Osteocyte (in vitro differentiated cells): ENCODE measurements around the gene TMEM35A. TPM values are rescaled to one million over a fixed set of nuclear protein-coding genes. Genes with fewer than 3 reads are reported as not detected.
A peak's percentile ranks its signal among the peaks of the same experiment; 100 is the strongest.

Experiments
- DNase-seq: peaks from one replicate; pipeline ENCODE4 v3.0.0; 2021; ENCODE audit warnings: mixed read lengths; ENCODE audit not compliant: unreplicated experiment; ENCODE audit errors: extremely low spot score
- H3K27ac Mint-ChIP-seq: one replicate; pipeline ENCODE4 v1.8.0; 2021; ENCODE audit warnings: mild to moderate bottlenecking, mixed read lengths; ENCODE audit not compliant: unreplicated experiment
- H3K27me3 Mint-ChIP-seq: one replicate; pipeline ENCODE4 v1.8.0; 2021; ENCODE audit warnings: mixed read lengths; ENCODE audit not compliant: unreplicated experiment
- H3K36me3 Mint-ChIP-seq: one replicate; pipeline ENCODE4 v1.8.0; 2021; ENCODE audit warnings: mixed read lengths; ENCODE audit not compliant: unreplicated experiment
- H3K4me1 Mint-ChIP-seq: one replicate; pipeline ENCODE4 v1.8.0; 2021; ENCODE audit warnings: mixed read lengths; ENCODE audit not compliant: unreplicated experiment
- H3K4me3 Mint-ChIP-seq: one replicate; pipeline ENCODE4 v1.8.0; 2021; ENCODE audit warnings: mild to moderate bottlenecking, moderate library complexity, mixed read lengths; ENCODE audit not compliant: unreplicated experiment
- H3K9me3 Mint-ChIP-seq: one replicate; pipeline ENCODE4 v1.8.0; 2021; ENCODE audit warnings: mixed read lengths; ENCODE audit not compliant: unreplicated experiment
- total RNA-seq: library from RNA; stranded (reverse); gene quantifications from 2 replicates; pipeline ENCODE4 v1.2.1, GENCODE V29; 2021
- TF ChIP-seq, protein P1 (sequence below): fragments of 200-600 bp; sonication (generic); IDR thresholded peaks from 2 replicates; pipeline ENCODE4 v1.5.0; 2021; ENCODE audit warnings: antibody characterized with exemption, mild to moderate bottlenecking, moderate library complexity

TMEM35A gene
- total RNA-seq, 1 donor from 2014 or later, result 1.8 TPM

DNA sequence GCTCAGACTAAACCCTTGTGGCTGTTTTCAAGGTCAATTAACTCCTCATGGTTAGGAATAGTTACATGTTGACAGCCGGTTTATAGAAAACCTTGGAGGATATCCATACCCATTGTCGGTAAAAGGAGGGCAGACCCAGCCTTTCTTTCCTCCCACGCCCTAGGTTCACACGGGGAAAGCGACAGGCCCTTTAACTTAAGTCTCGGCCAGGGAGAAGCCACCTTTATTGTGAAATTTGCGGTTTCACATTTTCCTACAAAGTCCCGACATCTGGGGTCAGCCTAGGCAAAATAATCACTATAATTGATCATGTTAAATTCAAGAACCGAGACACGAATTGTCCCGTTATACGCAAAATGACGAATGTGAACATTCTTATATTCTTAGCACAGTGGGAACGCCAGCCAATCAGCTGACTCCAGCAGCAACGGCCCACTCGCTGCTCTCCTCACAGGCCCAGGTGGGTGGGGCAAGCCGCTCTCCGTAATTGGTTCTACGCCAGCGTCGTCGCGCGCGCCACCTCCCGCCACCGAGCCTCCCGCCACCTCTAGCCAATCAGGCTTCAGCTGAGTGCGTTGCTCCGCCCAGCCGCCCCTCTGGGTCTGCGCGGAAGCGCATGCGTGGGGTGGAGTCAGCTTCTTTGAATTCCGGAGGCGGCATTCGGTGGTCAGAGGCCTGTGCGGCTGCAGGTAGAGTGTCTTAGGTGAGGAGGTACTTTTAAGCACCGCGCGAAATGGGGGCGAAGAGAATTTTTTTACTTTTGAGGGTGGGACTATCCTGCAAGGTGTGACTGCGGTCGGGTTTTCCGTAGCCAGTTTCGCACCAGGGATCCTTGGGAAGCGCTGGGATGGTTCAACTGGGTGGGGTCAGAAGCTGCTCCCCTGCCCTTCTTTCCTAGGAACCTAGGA lies 19.1 kb downstream of the TMEM35A start, which contains the start of gene CENPI:
Gene CENPI (plus strand): TSS at position 659 of the 908 bp plus-strand sequence. CDS start 2,867 bp downstream, outside the sequence.
- H3K4me3 Mint-ChIP-seq, result peak within 1 kb of the TSS; percentile 97
- H3K27ac Mint-ChIP-seq, result peak within 1 kb of the TSS; percentile 86
- TF ChIP-seq, protein P1, sequence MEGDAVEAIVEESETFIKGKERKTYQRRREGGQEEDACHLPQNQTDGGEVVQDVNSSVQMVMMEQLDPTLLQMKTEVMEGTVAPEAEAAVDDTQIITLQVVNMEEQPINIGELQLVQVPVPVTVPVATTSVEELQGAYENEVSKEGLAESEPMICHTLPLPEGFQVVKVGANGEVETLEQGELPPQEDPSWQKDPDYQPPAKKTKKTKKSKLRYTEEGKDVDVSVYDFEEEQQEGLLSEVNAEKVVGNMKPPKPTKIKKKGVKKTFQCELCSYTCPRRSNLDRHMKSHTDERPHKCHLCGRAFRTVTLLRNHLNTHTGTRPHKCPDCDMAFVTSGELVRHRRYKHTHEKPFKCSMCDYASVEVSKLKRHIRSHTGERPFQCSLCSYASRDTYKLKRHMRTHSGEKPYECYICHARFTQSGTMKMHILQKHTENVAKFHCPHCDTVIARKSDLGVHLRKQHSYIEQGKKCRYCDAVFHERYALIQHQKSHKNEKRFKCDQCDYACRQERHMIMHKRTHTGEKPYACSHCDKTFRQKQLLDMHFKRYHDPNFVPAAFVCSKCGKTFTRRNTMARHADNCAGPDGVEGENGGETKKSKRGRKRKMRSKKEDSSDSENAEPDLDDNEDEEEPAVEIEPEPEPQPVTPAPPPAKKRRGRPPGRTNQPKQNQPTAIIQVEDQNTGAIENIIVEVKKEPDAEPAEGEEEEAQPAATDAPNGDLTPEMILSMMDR, result no peak
- H3K27me3 Mint-ChIP-seq, result no peaks in the 10 kb centered on the region
- DNase-seq, result peak; percentile 97
- H3K4me1 Mint-ChIP-seq, result peaks cover 17% of the 10 kb centered on the region
- peaks cover 3% of the 10 kb centered on the region for H3K36me3 Mint-ChIP-seq
- H3K9me3 Mint-ChIP-seq, result no peaks in the 10 kb centered on the region

DNA sequence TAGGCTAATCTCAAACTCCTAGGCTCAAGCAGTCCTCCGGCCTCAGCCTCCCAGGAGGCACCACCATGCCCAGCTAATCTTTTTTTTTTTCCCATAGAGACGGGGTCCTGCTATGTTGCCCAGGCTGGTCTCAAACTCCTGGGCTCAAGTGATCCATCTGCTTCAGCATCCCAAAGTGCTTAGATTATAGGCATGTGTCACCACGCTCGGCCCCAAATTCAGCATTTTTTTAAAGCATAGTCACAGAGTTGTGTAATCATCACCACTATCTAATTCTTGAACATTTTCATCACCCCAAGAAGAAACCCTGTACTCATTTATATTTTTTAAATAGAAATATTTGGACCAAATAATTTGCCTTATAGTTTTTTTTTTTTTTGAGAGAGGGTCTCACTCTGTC lies 29.6 kb downstream of the TMEM35A start:
- Mint-ChIP-seq H3K4me1 (no peaks in the 10 kb centered on the region), H3K36me3 (peaks cover 3% of the 10 kb centered on the region), H3K9me3 (no peaks in the 10 kb centered on the region), H3K27me3 (no peaks in the 10 kb centered on the region), H3K27ac (no peak overlapping the region), H3K4me3 (no peak overlapping the region)
- no peak for DNase-seq
- TF ChIP-seq, protein P1, result no peak

DNA sequence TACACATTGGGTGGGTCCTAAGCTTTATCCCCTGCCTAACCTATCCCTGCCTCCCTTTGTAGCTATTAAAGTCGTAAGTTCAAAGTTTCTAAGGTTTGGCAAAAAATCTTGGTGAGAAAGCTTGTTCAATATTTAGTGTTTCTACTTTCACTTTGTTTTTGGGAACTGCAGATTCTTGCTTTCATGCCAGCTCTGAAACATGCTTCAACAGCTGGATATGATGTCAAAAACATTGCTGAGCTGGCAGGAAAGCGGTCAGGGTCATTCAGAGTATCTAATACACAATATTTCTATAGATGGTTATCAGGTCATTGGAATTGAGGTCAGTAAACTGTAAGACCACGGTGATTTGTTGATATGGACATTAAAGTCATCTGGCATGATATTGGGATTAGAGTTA lies 39.0 kb downstream of the TMEM35A start:
- Mint-ChIP-seq H3K4me1 (peaks cover 1% of the 10 kb centered on the region), H3K4me3 (no peak overlapping the region), H3K9me3 (no peaks in the 10 kb centered on the region), H3K27ac (peak overlapping the region; percentile 14), H3K27me3 (no peaks in the 10 kb centered on the region), H3K36me3 (no peaks in the 10 kb centered on the region)
- no peak for DNase-seq
- TF ChIP-seq, protein P1, result no peak

DNA sequence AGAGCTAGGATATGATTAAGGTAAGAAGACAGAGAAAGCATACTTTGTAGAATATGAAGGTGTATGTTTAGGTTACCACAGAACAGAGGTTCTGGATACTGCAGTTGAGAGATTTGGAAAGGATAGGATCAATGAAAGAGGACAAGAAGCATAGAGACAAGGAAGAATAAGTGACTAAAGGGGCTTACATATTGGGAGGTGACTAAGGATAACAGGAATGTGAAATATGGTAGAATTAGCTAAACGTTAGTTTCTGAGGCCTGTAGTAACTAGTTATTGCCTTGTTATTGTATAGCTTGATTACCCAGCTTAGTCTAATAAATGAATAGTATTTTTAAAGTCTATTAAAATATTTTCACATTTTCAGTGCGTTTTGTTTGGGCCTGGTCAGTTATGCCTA lies 57.6 kb downstream of the TMEM35A start:
- Mint-ChIP-seq H3K4me1 (no peaks in the 10 kb centered on the region), H3K36me3 (peaks cover 2% of the 10 kb centered on the region), H3K27me3 (no peaks in the 10 kb centered on the region), H3K4me3 (no peak overlapping the region), H3K27ac (no peak overlapping the region), H3K9me3 (peaks cover 9% of the 10 kb centered on the region)
- no peak for DNase-seq
- TF ChIP-seq, protein P1, result no peak

Other genes starting within 250 kb of the TMEM35A start
- gene NOX1, start 204.5 kb upstream of the TMEM35A start, total RNA-seq, result not detected in 2 replicates
- not detected in 2 replicates for gene XKRX, start 150.0 kb upstream of the TMEM35A start, total RNA-seq
- gene ARL13A, start 109.2 kb upstream of the TMEM35A start, total RNA-seq, result not detected in 2 replicates
- 11.0 and 12.5 TPM in 2 replicates for gene TRMT2B, start 26.8 kb upstream of the TMEM35A start, total RNA-seq
- 3.1 and 5.5 TPM in 2 replicates for gene CENPI, start 19.3 kb downstream of the TMEM35A start, total RNA-seq
- gene DRP2, start 140.9 kb downstream of the TMEM35A start, total RNA-seq, result 0.05 TPM in 1 of 2 replicates, not detected in the other
- 0.24 TPM in 1 of 2 replicates, not detected in the other for gene TAF7L, start 212.5 kb downstream of the TMEM35A start, total RNA-seq